Stimulated activated CD4-positive, alpha-beta T cell treated with anti-CD3 and anti-CD28 coated beads, TNF-alpha, amount 100 ng/mL, for 24 hours (primary cell): ENCODE measurements around the gene KLK15.
"Not testable (repeated sequence)": the region's sequence is repeated elsewhere in the genome, so short reads cannot be mapped to it uniquely, and the experiment has no call there.

Experiments used
- DNase-seq, 3 experiments: peaks; one replicate each; pipeline ENCODE4 v3.0.0-alpha.2; 2020; ENCODE audit warnings: low read depth in 3 of 3

KLK15 gene

DNA sequence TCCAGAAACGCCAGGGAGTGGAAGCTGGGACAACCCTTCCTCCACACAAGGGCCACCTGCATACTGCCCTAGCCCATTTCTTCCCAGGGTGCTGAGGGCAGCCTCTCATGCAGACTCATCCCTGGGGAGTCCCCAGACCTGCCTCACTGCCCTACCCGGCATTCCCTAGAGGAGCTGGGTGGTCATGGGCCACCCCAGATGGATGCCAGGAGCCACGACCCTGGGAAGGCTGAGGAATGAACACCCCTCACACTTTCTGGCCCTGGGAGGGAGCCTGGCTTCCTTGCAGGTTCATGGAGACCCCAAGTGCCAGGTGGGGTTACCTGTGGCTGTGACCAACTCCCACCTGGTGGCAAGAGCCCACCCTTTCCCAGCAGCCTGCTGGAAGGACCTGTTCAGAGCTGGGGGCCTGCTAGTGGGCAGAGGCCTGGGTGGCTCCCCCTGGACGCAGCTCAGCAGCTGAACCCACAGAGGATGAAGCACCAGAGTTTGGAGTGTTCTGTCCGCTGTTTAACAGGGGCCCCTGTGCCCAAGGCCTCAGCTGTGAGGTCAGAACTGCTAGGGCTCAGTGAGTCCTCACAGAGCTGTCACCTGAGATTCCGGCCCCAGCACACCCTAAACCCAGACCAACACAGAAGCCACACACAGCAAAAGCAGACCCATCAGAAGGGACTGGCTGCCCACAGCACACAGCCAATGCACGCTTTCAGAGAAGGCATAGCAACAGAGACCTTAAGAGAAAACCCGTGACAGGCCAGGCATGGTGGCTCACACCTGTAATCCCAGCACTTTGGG is 36.5 kb downstream of the KLK15 start:
- DNase-seq = no peak

DNA sequence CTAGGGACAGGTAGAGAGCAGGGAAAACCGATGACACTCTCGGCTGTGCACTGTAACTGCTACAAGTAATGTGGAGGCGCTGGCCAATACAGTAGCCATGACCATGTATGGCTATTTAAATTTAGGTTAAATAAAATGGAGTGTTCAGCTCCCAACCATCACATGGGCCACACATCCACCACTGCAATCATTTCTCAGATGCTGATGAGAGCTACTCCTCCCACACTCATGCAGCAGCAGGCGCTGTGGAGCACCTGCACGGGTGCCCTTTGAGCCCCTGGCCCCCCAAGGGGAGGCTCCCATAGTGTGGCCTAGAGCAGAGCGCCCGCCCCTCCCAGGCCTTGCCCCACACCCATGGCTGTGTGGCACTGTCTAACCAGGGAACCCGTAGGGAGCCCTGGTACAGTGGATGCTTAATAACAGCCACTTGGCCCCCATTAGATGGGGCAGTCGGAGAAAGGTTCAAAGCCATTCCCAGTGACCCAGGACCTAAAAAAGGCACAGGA is 37.2 kb downstream of the KLK15 start:
- DNase-seq = no peak

DNA sequence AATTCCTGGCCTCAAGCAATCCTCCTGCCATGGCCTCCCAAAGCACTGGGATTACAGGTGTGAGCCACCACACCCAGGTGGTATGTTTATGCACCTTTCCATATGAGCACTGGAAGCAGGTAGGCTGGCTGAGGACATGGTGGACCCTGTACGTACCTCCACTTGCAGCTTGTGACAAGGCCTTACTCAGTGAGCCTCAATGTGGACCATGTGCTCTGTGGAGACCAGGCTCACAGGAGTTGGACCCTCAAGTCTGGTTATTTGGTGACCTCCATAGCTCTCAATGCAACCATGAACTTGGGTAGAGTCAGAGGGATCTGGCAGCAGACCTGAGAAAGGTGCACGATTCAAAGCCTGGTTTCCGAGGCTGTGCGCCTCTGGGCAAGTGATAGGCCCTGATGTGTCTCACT is 37.7 kb downstream of the KLK15 start:
- DNase-seq = no peak

- DNase-seq = peak in 2 of 3 experiments; percentile 25 to 57
Observed at GRCh38 chr19:50794876-50795663, 38.3 kb downstream of the KLK15 start.

DNA sequence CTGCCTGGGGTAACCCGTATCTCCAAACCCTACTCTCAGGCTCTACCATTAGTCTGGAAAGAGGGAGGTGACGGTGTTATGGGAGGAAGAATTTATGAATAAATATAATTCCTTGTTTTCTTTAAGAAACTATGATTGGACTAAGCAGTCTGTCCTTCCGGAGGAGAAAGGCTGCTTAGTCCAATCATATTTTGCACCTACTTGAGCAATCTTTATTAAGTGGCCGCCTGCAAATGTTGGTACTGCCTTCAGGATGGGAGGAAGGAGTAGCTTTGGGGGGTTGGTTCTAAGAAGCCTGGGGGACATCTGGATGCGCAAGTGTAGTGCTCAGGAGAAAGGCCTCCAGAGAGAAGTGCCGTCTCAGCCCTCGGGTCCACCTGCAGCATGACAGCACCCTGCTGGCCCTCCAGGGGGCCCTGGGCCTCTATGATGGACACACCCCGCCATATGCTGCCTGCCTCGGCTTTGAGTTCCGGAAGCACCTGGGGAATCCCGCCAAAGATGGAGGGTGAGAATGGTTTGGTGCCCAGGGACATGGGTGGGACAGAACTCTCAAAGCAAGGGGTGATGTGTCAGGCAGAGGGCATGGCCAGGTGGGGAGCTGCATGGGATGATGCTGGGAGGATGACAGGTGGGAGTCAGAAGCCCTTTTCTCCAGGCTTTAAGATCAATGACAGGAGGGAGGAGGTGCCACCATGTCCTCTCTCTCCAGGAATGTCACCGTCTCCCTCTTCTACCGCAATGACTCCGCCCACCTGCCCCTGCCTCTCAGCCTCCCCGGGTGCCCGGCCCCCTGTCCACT is 39.1 kb downstream of the KLK15 start:
- peak in 1 of 3 experiments; percentile 54 for DNase-seq

DNA sequence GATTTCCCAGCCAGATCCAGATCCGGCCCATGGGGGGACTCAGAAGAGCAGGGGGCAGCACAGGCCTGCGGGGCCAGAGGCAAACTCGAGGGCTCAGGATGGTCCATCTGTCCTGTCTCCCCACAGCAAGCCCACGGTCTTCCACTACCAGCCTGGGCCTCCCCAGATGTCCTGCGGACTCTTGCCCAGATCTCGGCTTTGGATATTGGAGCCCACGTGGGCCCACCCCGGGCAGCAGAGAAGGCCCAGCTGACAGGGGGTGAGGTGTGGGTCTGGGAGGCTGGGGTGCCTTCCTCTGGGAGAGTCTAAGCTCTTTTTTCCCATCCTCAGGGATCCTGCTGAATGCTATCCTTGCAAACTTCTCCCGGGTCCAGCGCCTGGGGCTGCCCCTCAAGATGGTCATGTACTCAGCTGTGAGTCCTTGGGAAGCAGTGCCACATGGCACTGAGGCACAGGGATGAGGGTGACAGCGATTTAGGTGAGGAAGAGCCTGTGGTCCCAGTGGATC is 39.8 kb downstream of the KLK15 start:
- DNase-seq = no peak

DNA sequence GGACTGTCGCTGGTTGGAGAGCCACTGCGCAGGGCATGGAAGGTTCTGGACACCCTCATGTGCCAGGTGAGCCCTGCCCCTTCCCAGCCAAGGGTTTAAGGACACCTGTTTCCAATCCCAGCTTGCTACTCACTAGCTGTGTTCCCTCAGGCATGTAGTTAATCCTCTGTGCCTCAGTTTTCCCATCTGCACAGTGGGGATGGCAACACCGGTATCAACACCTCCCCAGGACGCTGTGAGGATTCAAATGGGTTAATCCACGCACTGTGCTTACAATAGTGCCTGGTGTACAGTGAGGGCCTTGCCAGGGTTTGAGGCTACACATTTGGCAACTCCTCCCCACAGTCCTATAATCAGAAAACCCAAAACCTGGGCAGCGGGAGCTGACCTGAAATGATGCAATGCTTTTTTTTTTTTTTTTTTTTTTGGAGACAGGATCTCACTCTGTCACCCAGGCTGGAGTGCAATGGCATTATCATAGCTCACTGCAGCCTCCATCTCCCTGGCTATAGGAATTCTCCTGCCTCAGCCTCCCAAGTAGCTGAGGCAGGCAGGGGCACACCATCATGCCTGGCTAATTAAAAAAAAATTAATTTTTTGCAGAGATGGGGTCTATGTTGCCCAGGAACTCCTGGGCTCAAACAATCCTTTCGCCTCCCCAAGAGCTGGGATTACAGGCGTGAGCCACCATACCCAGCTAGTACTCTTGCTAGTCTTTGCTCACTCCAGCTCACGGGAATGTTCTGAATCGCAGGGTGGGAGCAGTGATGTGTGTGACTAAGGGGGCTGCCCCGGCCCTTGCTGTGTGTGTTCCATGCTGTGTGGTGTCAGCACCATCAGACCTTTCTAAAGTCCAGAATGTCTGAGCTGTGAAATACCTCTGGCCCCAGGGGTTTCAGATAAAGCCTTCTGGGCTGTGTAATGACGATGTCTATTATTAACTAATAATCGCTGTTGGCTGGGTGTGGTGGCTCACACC is 40.8 kb downstream of the KLK15 start:
- no peak for DNase-seq

GRCh38 chr19:50791594-50792271 is 41.6 kb downstream of the KLK15 start:
- no peak for DNase-seq

DNA sequence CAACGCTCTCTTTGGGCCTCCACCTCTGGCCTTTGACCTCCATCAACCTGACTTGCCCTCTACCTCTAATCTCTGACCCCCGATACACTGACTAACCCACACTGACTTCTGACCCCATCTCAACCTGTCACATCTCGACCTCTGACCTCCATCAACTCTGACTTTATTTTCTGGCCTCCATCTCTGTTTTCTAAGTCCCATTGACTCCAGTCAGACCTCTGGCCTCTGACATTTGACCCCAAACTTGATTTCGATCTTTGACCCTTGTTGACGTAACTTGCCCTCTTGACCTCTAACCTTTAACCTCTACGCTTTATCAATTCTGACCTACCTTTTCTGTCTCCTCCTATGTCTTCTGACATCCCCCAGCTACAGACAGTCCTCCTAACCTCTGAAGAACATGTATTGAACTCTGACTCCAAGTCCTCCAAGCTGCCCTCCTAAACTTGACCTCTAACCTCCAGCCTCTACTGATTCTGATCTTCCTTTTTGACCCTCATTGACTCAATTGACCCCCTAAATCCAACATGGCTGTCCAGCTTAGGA is 42.4 kb downstream of the KLK15 start:
- DNase-seq = no peak

DNA sequence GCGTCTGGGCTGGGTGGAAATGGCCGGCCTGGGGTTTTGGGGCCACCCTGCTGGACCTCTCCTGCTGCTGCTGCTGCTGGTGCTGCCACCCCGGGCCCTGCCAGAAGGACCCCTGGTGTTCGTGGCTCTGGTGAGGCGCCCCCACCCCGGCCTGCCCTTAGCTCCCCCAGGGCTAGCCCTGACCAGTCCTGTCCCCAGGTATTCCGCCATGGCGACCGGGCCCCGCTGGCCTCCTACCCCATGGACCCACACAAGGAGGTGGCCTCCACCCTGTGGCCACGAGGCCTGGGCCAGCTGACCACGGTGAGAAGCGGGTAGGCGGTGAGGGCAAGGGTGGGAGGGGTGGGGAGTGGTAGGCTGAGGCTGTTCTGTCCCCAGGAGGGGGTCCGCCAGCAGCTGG is 43.0 kb downstream of the KLK15 start, which contains the start of gene ACP4:
ACP4 (plus strand) TSS at position 20 of the 400 bp plus-strand sequence; CDS start at position 20, 0 bp downstream.
- DNase-seq = no peak

DNA sequence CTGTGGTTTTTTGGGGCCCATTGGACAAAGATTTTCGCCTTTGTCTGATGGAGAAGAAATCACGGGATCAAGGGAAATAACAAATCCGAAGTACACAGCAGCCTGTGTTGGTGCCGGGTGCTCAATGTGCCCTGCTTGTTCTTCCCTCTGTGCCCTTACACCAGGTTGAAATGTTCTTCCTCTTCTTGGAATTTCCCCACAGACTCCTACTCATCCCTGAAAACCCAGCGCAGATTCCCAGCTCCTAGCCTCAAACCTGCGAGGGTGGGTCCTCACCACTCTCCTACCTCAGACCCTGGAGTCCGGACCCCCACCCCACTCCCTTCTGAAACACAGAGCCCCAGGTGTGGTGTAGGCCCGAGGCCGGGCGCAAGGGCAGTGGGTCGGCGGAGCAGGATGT is 48.0 kb downstream of the KLK15 start:
- no peak for DNase-seq

GRCh38 chr19:50784710-50785109 is 48.7 kb downstream of the KLK15 start:
- no peak for DNase-seq

DNA sequence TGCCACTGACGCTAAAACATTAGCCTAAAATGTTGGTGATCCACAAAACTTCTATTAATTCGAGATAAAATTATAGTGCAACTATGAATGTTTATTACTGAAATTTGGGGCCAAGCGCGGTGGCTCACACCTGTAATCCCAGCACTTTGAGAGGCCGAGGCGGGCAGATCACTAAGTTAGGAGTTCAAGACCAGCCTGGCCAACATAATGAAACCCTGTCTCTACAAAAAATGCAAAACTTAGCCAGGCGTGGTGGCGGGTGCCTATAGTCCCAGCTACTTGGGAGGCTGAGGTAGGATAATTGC is 49.6 kb downstream of the KLK15 start:
- DNase-seq = not testable (repeated sequence)

- no peak for DNase-seq
Observed at GRCh38 chr19:50780753-50781435, 52.5 kb downstream of the KLK15 start.

GRCh38 chr19:50779504-50780457 is 53.6 kb downstream of the KLK15 start:
- DNase-seq = no peak

GRCh38 chr19:50778906-50779430 is 54.4 kb downstream of the KLK15 start:
- no peak for DNase-seq

- no peak for DNase-seq
Observed at GRCh38 chr19:50777830-50778303, 55.5 kb downstream of the KLK15 start.

- no peak for DNase-seq
Observed at GRCh38 chr19:50777261-50777660, 56.1 kb downstream of the KLK15 start.
